Kidney glomerular epithelial cell (primary cell): ENCODE measurements around the gene KRTAP6-3.

Experiments used
- DNase-seq: peaks from one replicate; lab custom pipeline; 2025; lab: John Stamatoyannopoulos, UW

Gene KRTAP6-3

DNA sequence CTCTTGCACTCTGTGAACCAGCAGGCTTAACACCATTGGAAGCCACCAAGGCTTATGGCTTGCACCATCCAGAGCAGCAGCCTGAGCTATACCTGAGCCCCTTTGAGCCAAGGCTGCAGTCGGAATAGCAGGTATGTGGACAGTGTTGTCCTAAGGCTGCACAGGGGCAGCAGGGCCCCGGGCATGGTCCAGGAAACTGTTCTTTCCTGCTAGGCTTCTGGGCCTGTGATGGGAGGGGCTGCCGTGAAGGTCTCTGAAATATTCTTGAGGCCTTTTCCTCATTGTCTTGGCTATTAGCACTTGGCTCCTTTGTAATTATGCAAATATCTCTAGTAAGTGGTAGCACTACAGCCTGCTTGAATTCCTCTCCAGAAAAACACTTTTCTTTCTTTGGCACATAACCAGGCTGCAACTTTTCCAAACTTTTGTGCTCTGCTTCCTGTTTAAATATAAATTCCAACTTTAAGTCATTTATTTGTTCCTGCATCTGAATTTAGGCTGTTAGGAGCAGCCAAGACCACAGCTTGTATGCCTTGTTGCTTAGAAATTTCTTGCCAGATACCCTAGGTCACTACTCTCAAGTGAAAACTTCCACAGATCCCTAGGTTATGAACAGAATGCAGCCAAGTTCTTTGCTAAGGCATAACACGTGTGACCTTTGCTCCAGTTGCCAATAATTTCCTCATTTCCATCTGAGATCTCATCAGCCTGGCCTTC lies 33.4 kb downstream of the KRTAP6-3 start:
- DNase-seq = no peak

DNA sequence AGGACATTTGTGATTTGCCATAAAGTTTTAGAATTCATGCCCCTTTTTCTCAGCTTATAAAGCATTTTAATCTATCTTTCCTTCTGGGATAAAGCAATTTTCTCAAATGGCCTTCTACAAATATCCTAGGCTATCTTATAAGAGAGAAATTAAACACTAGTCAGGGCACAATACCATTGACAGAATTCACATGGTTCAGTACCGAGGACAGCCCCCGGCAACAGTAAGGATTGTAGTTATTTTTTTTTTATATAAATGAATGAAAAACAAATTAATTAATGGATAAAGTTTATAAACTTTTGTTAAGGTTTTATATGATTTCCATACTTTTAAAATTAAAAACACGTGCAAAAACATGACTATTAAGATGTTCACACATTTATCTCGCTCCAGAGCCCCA lies 35.9 kb downstream of the KRTAP6-3 start:
- no peak for DNase-seq

DNA sequence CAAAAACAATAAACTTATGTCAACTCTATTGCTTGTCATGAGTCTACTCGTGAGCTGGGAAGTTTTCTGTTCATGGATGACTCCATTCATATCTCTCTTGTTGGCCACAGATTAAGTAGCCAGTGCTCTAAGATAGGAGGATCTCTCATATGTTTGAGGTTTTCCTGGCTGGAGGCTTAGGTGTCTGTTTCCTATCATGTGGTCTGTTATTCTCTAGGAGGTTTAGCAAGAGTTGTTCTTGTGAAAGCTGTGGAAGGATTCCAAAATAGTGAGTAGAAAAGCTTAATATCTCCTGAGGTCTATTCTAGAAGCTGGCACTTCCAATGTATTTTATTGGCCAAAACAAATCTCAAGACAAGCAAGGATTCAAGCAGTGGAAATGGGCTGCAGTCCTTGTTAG lies 37.0 kb downstream of the KRTAP6-3 start:
- no peak for DNase-seq

DNA sequence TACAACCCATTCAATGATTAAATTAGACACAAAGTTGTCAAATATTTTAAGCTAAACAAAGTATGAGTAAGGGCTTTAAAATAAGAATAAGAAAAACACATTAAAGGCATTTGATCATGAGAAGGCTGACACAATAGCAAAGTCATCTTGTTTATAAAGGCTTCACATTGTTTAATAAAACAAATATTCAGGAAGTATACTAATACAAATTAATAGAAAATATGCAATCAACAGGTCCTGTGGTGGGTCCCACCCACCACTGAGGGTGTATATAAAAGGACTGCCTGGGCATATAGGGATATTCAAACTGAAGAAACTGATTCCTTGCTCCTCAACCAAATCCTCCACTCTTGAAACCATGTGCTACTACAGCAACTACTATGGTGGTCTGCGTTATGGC lies 42.7 kb downstream of the KRTAP6-3 start, which contains the start of gene KRTAP20-2:
Gene KRTAP20-2 (plus strand): TSS at position 301 of the 400 bp plus-strand sequence. CDS start 58 bp downstream, at position 359.
- no peak for DNase-seq

DNA sequence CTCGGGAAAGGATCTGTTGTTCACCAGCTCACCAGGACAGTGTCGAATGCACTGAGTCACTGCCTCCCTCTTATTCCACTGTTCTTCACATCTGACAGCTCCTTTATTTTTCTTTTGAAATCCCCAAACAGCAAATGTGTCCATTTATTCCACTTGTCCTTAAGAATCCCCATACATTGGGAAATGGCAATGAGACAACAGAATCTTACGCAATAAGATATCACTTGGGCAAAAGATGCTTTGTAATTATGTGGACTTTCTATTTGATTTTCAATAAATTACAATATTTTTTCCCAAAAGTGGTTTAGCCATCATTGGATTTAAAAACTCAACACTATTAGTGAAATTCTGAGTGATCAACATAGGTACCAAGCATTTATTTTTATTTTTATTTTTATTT lies 46.4 kb downstream of the KRTAP6-3 start:
- no peak for DNase-seq

DNA sequence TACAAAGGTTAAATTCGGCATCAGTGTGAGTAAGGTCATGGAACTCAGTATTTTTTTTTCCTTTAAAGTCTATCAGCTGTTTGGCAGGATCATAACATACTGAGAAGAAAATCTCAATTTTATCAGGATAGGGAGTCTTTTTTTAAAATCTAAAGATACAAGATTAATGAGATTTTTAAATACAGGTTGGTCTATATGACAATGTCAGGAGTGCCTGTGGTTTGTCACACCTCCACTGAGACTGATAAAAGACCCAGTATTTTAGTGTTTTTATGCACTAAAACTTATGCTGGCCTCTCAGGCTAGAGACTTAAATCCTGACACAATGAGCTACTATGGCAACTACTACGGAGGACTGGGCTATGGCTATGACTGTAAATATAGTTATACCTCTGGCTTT lies 50.3 kb downstream of the KRTAP6-3 start, which contains the start of gene KRTAP20-3:
Gene KRTAP20-3 (plus strand): TSS at position 301 of the 400 bp plus-strand sequence.
- no peak for DNase-seq
